AG04450 (cell line): ENCODE data around the gene FLACC1. TPM values are rescaled to one million over a fixed set of nuclear protein-coding genes. Genes with fewer than 3 reads are reported as not detected.

Experiments
- CTCF ChIA-PET: fragments of 300-600, 350-600 bp; formaldehyde crosslinking; extraction: SDS; loops from one replicate; lab custom pipeline; 2022; ENCODE audit warnings: antibody characterized with exemption, inconsistent platforms; lab: Charles Lee
- POLR2A ChIA-PET: fragments of 350-600 bp; formaldehyde crosslinking; extraction: SDS; loops from one replicate; lab custom pipeline; 2021; ENCODE audit warnings: antibody characterized with exemption, inconsistent platforms; lab: Yijun Ruan, JAX
- DNase-seq: peaks from one replicate; pipeline ENCODE4 v3.0.0-alpha.2; 2011; ENCODE audit warnings: low read depth, low spot score
- H3K27ac ChIP-seq: one replicate; pipeline ENCODE4 v1.5.1; 2012; ENCODE audit warnings: low read depth, low read length, control low read depth
- H3K27me3 ChIP-seq: one replicate; pipeline ENCODE4 v1.6.0; 2012; ENCODE audit warnings: low read length; ENCODE audit not compliant: control insufficient read depth, insufficient read depth
- H3K4me3 ChIP-seq: 2 replicates; pipeline ENCODE4 v1.5.1; 2011; ENCODE audit warnings: mild to moderate bottlenecking, low read depth, low read length, control low read depth
- H3K9me3 ChIP-seq: 2 replicates; pipeline ENCODE4 v1.5.1; 2012; ENCODE audit warnings: low read length; ENCODE audit not compliant: control insufficient read depth, insufficient read depth
- CTCF ChIP-seq: IDR thresholded peaks from 2 replicates; pipeline ENCODE4 v1.5.1; 2011; ENCODE audit warnings: low read depth, low read length, control low read depth, inconsistent platforms
- polyA minus RNA-seq: library from RNA; depleted of rRNA, polyadenylated mRNA; stranded (reverse); fragments of >200 nt; gene quantifications from 2 replicates; pipeline ENCODE4 v1.2.3, GENCODE V29; 2011; rRNA and poly(A)+ RNA removed
- polyA plus RNA-seq: library from polyadenylated mRNA; depleted of rRNA; stranded (reverse); fragments of >200 nt; gene quantifications from 2 replicates; pipeline ENCODE4 v1.2.3, GENCODE V29; 2011; rRNA removed

FLACC1 gene
- 0.58 and 1.1 TPM in 2 replicates for polyA plus RNA-seq
- 0.92 and 1.2 TPM in 2 replicates for polyA minus RNA-seq

- Histone ChIP-seq H3K4me3 (no peak within 1 kb of the TSS), H3K9me3 (peaks cover 6% of the 10 kb centered on the region; the same call in 1 of the 2 replicates), H3K27me3 (no peaks in the 10 kb centered on the region), H3K27ac (no peak within 1 kb of the TSS)
- ChIA-PET CTCF (interaction anchor here (1.0 to 1.2 kb wide), 2 partner anchors 120 to 125 kb away, joined by 4 to 6 read pairs; no protein-coding TSS in a partner anchor), POLR2A (no interaction called here)
- no peak for DNase-seq
- no peak for TF ChIP-seq CTCF
These were observed at the start of gene FLACC1 for GRCh38 chr2:201357221-201357620. FLACC1 (minus strand) TSS chr2:201357345; CDS start chr2:201351404, 5,941 bp downstream.

- Histone ChIP-seq H3K27me3 (no peaks in the 10 kb centered on the region), H3K27ac (no peak overlapping the region), H3K4me3 (no peak overlapping the region), H3K9me3 (no peaks in the 10 kb centered on the region; the same call in 1 of the 2 replicates)
- peak; percentile 39 for DNase-seq
- no peak for TF ChIP-seq CTCF
- CTCF ChIA-PET, result no interaction called here
- POLR2A ChIA-PET, result interaction anchor here (2.0 kb wide), 1 partner anchor 45 kb away, joined by 4 read pairs; the partner anchor contains the start of genes STRADB and TRAK2
These were observed 49.0 kb upstream of the FLACC1 start for GRCh38 chr2:201406077-201406662.

- Histone ChIP-seq H3K9me3 (no peaks in the 10 kb centered on the region; the same call in 1 of the 2 replicates), H3K27ac (no peak overlapping the region), H3K27me3 (no peaks in the 10 kb centered on the region), H3K4me3 (no peak overlapping the region)
- POLR2A ChIA-PET, result no interaction called here
- CTCF ChIA-PET, result no interaction called here
- no peak for DNase-seq
- TF ChIP-seq CTCF, result no peak
These were observed 47.6 kb upstream of the FLACC1 start for GRCh38 chr2:201404699-201405280.

- H3K9me3 ChIP-seq, result no peaks in the 10 kb centered on the region
- H3K27ac ChIP-seq, result no peak overlapping the region
- no peak for DNase-seq
- ChIA-PET POLR2A (no interaction called here), CTCF (no interaction called here)
- H3K27me3 ChIP-seq, result no peaks in the 10 kb centered on the region
- no peak for TF ChIP-seq CTCF
- no peak overlapping the region for H3K4me3 ChIP-seq
These were observed 46.7 kb upstream of the FLACC1 start for GRCh38 chr2:201403880-201404279.
